Uterus (tissue), 4 donors: ENCODE results near the gene AFP. TPM values are rescaled to one million over a fixed set of nuclear protein-coding genes. Genes with fewer than 3 reads are reported as not detected.

Source experiments
- DNase-seq, 2 donors: peaks; one replicate each; pipeline ENCODE4 v3.0.0-alpha.2; 2019 to 2020
- H3K27ac ChIP-seq, 2 donors: fragments of 200-600 bp; sonication (generic); 1 replicate in 1 of 2; 2 replicates in 1 of 2; pipeline ENCODE4 v1.5.1; 2016 to 2018
- H3K27me3 ChIP-seq, 2 donors: fragments of 200-600 bp; sonication (generic); one replicate each; pipeline ENCODE4 v1.5.1; 2018 to 2019; ENCODE audit warnings: control low read depth in 1 of 2
- H3K36me3 ChIP-seq, 2 donors: fragments of 200-600 bp; sonication (generic); one replicate each; pipeline ENCODE4 v1.5.1; 2019; ENCODE audit warnings: control low read depth in 1 of 2
- H3K4me1 ChIP-seq, 2 donors: fragments of 200-600 bp; sonication (generic); one replicate each; pipeline ENCODE4 v1.5.1; 2018 to 2019; ENCODE audit warnings: control low read depth in 1 of 2
- H3K4me3 ChIP-seq, 2 donors: fragments of 200-600 bp; sonication (generic); 1 replicate in 1 of 2; 2 replicates in 1 of 2; pipeline ENCODE4 v1.5.1; 2018 to 2019; ENCODE audit warnings: mild to moderate bottlenecking in 1 of 2
- H3K9me3 ChIP-seq, 2 donors: fragments of 200-600 bp; sonication (generic); one replicate each; pipeline ENCODE4 v1.5.1; 2019; ENCODE audit warnings: control low read depth in 1 of 2
- CTCF ChIP-seq, 4 experiments: fragments of 200-600 bp in 2 of 4; fragments of 450-650 bp in 2 of 4; sonication (generic) in 2 of 4; IDR thresholded peaks; one replicate each; pipeline ENCODE4 v1.5.1; 2016 to 2019; ENCODE audit warnings: antibody characterized with exemption in 4 of 4, mild to moderate bottlenecking in 2 of 4, moderate library complexity in 1 of 4
- POLR2A ChIP-seq, 2 donors: fragments of 450-650 bp; IDR thresholded peaks; one replicate each; pipeline ENCODE4 v1.6.1; 2016; ENCODE audit warnings: antibody characterized with exemption in 2 of 2, mild to moderate bottlenecking in 1 of 2, moderate library complexity in 1 of 2
- intact Hi-C: fragments of 100-400 bp; cut with DNase I; formaldehyde crosslinking; loops from one replicate; pipeline ENCODE4 v1.15.1; 2023; ENCODE audit warnings: low total_unique reads
- total RNA-seq, 4 donors: library from RNA; depleted of rRNA in 3 of 4; stranded (reverse); fragments of >200 nt in 3 of 4; gene quantifications; one replicate each; pipeline versions ENCODE4 v1.1.0 to v1.2.4, GENCODE V29; 2014 to 2023
- donor health status: DM: yes; HTN: yes; CAD: no.

Gene AFP
- total RNA-seq, 4 donors from 2014 or later, result not detected

- Histone ChIP-seq H3K4me3 (no peak overlapping the region), H3K27ac (no peak overlapping the region), H3K27me3 (no peaks in the 10 kb centered on the region), H3K36me3 (no peaks in the 10 kb centered on the region), H3K9me3 (no peaks in the 10 kb centered on the region), H3K4me1 (no peaks in the 10 kb centered on the region)
- intact Hi-C loops, result no loop called here
- DNase-seq, result no peak
- TF ChIP-seq POLR2A (IDR thresholded peaks at IDR 0.05), result no peak
- no peak for TF ChIP-seq CTCF (IDR thresholded peaks at IDR 0.05)
Measured at GRCh38 chr4:73460913-73461522, 25.0 kb downstream of the AFP start.

GRCh38 chr4:73468170-73468569, 32.1 kb downstream of the AFP start:
- no peaks in the 10 kb centered on the region for H3K27me3 ChIP-seq
- H3K27ac ChIP-seq, result no peak overlapping the region
- intact Hi-C loops, result no loop called here
- no peaks in the 10 kb centered on the region for H3K4me1 ChIP-seq
- TF ChIP-seq POLR2A (IDR thresholded peaks at IDR 0.05) (no peak), CTCF (IDR thresholded peaks at IDR 0.05) (no peak)
- no peak overlapping the region for H3K4me3 ChIP-seq
- no peak for DNase-seq
- H3K36me3 ChIP-seq, result no peaks in the 10 kb centered on the region
- H3K9me3 ChIP-seq, result no peaks in the 10 kb centered on the region

GRCh38 chr4:73470728-73471127, 34.7 kb downstream of the AFP start:
- TF ChIP-seq POLR2A (IDR thresholded peaks at IDR 0.05) (no peak), CTCF (IDR thresholded peaks at IDR 0.05) (no peak)
- intact Hi-C loops, result no loop called here
- H3K4me3 ChIP-seq, result no peak overlapping the region
- DNase-seq, result no peak
- H3K4me1 ChIP-seq, result no peaks in the 10 kb centered on the region
- H3K9me3 ChIP-seq, result no peaks in the 10 kb centered on the region
- no peak overlapping the region for H3K27ac ChIP-seq
- H3K27me3 ChIP-seq, result no peaks in the 10 kb centered on the region
- no peaks in the 10 kb centered on the region for H3K36me3 ChIP-seq

- intact Hi-C loops, result no loop called here
- Histone ChIP-seq H3K27ac (no peak overlapping the region), H3K36me3 (no peaks in the 10 kb centered on the region), H3K27me3 (no peaks in the 10 kb centered on the region), H3K9me3 (no peaks in the 10 kb centered on the region), H3K4me3 (no peak overlapping the region), H3K4me1 (no peaks in the 10 kb centered on the region)
- TF ChIP-seq POLR2A (IDR thresholded peaks at IDR 0.05) (no peak), CTCF (IDR thresholded peaks at IDR 0.05) (no peak)
- DNase-seq, result no peak
Measured at GRCh38 chr4:73477176-73477575, 41.2 kb downstream of the AFP start.

GRCh38 chr4:73479323-73479722, 43.3 kb downstream of the AFP start:
- Histone ChIP-seq H3K9me3 (no peaks in the 10 kb centered on the region), H3K4me3 (no peak overlapping the region), H3K27ac (no peak overlapping the region), H3K27me3 (no peaks in the 10 kb centered on the region), H3K4me1 (no peaks in the 10 kb centered on the region), H3K36me3 (no peaks in the 10 kb centered on the region)
- TF ChIP-seq CTCF (IDR thresholded peaks at IDR 0.05), result no peak
- no peak for DNase-seq
- intact Hi-C loops, result no loop called here
